Stimulated activated CD4-positive, alpha-beta T cell treated with anti-CD3 and anti-CD28 coated beads, Interleukin-12 subunit alpha, Interleukin-12 subunit beta, amount 100 ng/mL, for 24 hours (primary cell): ENCODE measurements around the gene SLC37A1.
A peak's percentile ranks its signal among the peaks of the same experiment; 100 is the strongest.
"Not testable (repeated sequence)": the region's sequence is repeated elsewhere in the genome, so short reads cannot be mapped to it uniquely, and the experiment has no call there.

ENCODE experiments used
- DNase-seq, 2 experiments: peaks; one replicate each; pipeline ENCODE4 v3.0.0-alpha.2; 2020; ENCODE audit warnings: low read depth in 2 of 2

SLC37A1 gene

DNA sequence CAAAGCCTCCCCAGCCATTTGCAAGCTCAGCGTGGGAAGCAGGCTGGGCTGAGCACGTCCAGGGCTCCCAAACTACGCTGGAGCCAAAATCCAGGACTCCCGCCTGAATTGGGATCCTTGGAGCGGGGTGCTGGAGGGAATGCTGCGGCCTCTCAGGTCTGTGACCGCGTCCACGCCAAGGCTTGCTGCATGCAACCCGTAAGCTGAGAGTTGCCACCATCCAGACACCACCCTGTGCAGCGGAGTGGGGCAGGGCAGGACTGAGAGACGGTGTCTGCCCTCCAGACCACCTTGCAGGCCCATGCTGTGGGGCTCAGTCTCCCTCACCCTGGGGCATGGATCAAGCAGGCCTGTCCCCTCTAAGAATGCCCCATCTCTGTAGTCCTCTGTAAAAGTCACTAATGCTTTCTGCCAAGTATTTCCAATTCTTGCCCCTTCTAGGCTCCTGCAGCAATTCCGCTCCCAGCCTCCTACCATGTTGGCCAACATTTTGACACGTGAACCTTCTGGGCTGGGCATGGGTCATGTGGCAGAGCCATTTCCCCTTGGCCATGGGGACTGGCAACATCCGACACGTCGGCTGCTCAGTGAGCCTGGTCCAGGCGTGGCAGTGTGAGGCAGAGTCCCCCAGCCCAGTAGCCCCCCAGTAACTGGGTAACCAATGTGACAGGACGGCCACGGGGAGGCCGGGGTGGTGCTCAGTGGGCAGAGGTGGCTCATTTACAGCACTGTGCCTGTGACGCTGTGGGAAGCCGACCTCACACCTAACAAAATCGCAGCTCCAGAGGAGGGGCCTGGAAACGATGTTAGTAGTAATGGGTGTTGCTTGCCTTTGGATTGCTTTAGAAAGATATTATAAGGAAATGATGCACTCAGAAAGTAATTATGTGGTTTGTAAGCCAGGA lies 81.9 kb downstream of the SLC37A1 start:
- no peak for DNase-seq

DNA sequence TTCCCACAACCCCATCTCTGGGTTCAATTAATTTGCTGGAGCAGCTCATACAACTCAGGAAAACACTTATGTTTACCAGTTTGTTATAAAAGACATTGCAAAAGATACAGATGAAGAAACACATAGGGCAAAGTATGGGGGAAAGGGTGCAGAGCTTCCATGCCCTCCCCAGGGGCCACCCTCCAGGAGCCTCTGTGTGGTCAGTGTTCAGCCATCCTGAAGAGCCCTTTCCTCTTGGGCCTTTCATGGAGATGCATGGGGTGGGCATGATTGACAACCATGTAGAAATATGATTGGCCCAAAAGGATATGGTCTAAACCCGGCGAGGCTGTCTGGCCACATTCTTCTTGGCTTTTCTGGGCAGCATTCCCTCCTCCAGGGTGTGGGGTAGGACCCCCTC lies 83.0 kb downstream of the SLC37A1 start:
- no peak for DNase-seq

GRCh38 chr21:42597487-42598158 lies 84.0 kb downstream of the SLC37A1 start:
- no peak for DNase-seq

DNA sequence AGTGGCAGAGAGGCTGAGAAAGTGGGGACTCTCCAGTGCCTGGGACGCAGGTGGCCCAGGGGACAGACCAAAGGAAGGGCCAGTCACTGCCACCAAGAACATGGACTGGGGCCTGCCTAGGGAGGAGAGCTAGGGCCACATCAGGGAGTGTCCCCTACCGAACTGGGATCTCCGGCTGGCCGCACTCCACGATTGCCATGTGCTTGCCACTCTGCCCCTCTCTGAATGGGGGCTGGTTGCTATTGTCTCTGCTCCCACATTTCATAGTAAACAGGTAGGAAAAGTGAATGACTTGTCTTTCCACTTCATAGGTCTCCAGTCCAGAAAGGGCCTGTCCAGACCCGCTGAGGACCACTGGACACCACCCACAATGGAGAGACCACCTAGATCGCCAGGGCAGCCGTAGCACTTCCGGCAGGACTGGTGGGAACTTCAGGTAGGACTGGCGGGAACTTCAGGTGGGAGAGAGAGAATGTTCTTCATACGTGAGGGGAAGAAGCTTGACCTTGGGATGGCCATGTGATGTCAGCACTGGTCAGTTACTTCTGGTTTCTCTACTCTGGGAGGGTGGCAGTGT lies 84.6 kb downstream of the SLC37A1 start:
- DNase-seq: no peak

- no peak for DNase-seq
Observed at GRCh38 chr21:42599486-42599885, 85.8 kb downstream of the SLC37A1 start.

GRCh38 chr21:42599962-42600361 lies 86.3 kb downstream of the SLC37A1 start:
- no peak for DNase-seq

GRCh38 chr21:42601656-42602055 lies 88.0 kb downstream of the SLC37A1 start:
- no peak for DNase-seq

GRCh38 chr21:42607102-42607501 lies 93.5 kb downstream of the SLC37A1 start:
- no peak for DNase-seq

GRCh38 chr21:42607525-42608102 lies 94.0 kb downstream of the SLC37A1 start:
- DNase-seq: no peak

DNA sequence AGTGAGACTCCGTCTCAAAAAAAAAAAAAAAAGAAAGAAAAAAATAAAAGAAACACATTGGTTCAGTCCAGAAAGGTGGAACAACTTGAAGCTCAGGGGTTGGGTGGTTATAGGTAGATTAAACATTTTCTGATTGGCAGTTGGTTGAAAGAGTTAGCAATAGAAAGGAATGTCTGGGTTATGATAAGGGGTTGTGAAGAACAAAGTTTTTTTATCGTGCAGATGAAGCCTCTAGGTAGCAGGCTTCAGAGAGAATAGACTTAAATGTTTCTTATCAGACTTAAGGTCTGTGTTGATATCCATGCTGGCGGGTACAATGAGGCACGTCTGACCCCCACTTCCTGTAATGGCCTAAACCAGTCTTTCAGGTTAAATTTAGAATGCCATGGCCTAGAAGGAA lies 94.8 kb downstream of the SLC37A1 start:
- DNase-seq: no peak

DNA sequence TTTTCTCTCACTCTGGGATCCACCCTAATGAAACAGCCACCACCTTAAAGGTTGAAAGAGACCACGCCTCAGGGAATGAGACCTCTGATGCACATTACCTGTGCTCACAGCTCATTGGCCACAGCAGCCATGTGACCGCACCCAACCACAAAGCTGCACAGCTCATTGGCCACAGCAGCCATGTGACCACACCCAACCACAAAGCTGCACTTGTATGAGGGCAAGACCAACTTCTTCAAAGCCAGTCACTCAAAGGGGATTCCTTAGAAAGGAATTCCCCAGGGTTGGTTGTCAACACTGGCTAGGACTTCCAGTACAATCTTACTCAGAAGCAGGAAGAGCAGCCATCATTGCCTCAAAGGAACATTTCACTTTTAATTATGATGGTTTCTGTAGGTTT lies 96.2 kb downstream of the SLC37A1 start:
- peak in 1 of 2 experiments; percentile 31 for DNase-seq

DNA sequence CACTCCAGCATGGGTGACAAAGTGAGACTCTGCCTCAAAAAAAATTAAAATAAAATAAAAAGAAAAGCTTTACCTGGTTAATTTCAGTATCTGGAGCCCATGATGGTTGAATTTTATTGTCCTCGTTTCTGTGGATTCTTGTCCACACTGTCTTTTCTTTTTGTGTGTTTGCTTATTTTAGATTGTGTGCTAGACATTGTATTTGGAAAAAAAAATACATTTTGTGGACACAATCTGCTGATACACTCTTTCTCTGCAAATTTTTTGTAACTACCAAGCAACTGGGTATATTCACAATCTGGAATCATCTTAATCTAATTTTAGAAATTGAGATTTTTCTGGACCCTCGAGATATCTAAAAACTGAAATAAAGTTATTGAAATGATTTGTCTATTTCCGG lies 98.2 kb downstream of the SLC37A1 start:
- no peak for DNase-seq

DNA sequence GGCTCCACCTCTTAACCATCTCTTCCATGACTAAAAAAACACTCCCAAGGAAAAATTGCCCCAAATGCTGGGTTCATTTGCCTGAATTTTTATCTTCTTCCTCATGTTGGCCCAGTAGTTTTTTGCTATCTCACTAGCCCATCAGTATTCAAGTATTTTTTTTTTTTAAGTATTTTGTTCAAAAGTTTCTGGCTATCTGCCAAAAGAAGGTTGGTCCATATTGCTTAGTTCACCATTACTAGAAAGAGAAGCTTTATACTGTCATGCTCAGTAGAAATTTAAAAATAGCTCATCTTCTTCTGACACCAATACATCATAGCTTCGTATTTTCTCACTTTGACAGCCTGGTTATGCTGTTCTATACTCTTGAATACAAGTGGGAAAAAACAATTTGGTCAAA lies 98.7 kb downstream of the SLC37A1 start:
- DNase-seq: no peak

DNA sequence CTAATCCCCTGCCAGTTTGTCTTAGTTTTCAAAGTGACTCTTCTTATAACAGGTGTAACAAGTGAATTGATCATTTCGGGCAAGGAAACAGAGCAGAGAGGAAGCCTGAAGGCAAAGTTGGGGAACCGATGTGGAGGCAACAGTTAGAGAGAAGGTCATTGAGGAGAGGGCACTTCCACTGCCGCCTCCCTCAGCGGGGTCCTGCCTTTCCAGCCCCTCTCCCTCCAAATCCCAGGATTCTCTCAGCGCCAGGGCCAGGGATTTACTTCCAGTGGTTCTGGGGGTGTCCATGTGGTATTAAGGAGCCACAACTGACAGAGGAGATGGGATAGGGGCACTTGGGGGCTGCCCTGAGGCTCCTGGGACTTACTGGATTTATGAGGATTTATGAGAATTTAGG lies 100.1 kb downstream of the SLC37A1 start:
- DNase-seq: no peak

GRCh38 chr21:42614396-42614795 lies 100.7 kb downstream of the SLC37A1 start:
- peak in 1 of 2 experiments; percentile 42 for DNase-seq

DNA sequence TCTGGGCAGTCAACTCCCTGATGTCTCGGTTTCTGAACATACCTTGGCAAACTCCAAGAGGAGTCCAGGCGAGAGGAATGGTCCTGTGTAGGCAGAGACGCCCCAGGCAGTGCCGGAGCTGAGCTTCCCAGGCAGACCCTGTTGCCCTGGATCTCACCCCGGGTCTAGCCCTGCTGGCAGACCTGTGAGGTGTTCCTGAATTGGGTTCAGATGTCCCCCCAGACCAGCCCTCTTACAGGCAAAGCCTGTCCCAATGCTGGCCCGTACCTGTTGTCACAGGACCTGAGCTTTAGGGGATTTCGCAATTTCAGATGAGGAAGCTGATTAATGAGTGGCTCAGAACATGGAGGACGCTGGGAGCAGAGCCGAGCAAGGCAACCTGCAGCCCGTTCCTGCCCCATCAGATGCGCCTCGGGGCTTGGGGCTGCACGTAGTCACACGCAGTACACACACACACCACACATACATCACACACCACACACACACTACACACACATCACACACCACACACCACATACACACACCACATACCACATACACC lies 101.2 kb downstream of the SLC37A1 start:
- peak; percentile 26 to 36 for DNase-seq

- DNase-seq: not testable (repeated sequence)
Observed at GRCh38 chr21:42615377-42615776, 101.7 kb downstream of the SLC37A1 start.

DNA sequence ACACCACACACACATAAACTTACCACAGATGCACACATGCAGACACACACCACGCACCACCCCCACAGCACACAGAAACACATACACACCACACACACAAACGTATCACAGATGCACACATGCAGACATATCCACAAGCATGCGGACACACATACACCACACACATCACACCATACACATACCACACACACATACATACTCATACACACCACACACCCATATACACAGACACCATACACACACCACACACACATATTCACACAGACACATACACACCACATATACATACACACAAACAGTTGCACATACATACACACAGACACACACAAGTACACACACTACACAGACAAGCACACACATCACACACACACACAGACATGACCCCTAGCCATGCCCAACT lies 102.3 kb downstream of the SLC37A1 start:
- DNase-seq: no peak

GRCh38 chr21:42616446-42616845 lies 102.8 kb downstream of the SLC37A1 start:
- DNase-seq: no peak

DNA sequence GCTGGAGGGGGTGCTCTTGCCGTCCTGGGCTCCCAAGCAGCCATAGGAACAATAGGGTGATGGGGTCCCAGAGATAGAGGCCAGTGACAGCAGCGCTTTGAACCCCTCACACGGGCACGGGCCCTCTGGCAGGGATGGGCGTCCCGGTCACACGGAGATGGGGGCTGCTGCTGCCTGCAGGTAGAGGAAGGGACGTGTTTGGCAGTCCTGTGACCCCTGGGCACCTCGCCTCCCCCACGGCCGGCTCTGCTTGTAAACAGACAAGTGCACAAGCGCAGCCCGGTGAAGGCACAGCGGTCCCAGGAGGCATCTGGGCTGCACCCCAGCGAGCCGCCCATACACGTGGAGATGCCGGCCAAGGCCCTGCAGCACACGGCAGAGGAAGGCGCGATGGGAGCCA lies 103.3 kb downstream of the SLC37A1 start:
- no peak for DNase-seq

GRCh38 chr21:42617486-42617885 lies 103.8 kb downstream of the SLC37A1 start:
- no peak for DNase-seq

DNA sequence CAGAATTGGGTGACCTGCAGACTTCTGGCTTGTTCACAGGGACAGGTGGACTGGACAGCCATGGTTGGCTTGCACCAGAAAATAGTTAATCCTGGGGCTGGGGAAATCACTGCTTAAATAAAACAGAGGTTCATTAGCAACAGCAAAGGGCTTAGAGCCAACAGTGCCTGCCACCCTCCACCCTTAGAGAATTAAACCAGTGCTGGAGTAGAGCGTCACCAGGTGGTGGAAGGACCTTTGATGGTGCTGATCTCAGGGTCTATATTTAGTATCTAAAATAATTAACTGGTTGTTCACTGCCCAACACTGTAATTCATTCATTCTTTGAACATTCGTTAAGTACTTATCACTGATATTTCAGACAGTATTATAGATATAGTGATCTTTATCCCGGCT lies 105.1 kb downstream of the SLC37A1 start:
- DNase-seq: no peak
